Stimulated activated CD8-positive, alpha-beta memory T cell treated with anti-CD3 and anti-CD28 coated beads, Interleukin-7, amount 100 ng/mL, for 48 hours (primary cell): ENCODE measurements around the gene TBXT.

Source experiments
- DNase-seq, 2 donors: peaks; one replicate each; pipeline ENCODE4 v3.0.0-alpha.2; 2020; ENCODE audit warnings: low read depth in 1 of 2; ENCODE audit errors: extremely low read depth in 1 of 2

The TBXT gene

DNA sequence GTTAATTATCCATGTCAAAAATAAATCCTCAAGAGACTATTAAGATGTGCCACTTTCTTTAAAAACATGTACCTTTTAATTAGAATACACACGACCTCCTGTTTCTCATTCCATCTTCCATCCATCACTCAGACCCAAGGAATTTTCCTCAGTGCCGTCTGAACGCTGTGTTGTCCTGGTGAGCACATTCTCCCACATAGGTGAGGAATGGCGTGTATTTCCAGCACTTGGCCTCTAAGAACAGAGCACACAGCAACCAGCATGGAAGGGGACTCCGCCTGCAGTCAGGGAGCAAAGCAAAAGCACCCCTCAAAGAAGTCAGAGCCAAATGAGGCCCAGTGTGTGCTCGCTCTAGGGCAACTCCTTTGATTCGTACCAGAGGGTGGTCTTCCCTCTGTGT lies 45.9 kb downstream of the TBXT start:
- no peak for DNase-seq

DNA sequence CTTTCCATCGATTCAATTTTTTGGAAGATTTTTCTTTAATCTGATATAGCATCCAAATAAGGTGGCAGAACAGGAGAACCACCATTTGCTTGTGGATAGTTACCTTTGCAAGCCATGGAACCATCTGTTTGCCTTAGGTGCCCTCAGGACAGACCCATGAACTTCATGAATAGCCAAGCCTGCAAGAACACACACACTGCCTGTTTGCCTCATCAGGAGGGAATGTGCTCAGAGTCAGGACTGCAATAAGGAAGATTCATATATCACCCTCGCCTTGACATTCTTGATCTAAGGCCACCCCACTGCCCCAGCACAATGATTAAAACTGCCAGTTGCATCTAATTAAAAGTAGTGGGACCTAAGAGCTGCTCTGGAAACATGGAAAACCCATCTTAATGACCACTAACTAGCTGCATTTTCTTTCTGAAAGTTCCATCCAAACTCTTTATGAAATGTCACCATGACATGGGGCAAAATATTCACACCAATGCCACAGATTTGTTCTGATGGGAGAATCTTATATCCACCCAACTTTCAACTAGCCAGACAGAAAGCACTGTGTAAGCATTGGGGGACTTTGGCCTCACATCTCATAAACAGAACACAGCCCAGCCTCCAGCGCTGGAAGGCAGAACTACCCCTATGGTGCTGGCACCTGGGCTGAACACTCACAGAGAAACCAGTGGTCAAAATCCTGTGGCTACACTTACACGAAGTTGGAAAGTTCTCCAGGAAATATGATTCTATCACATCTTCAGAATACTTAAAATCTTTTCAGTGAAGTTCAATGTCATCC lies 48.3 kb downstream of the TBXT start:
- no peak for DNase-seq

DNA sequence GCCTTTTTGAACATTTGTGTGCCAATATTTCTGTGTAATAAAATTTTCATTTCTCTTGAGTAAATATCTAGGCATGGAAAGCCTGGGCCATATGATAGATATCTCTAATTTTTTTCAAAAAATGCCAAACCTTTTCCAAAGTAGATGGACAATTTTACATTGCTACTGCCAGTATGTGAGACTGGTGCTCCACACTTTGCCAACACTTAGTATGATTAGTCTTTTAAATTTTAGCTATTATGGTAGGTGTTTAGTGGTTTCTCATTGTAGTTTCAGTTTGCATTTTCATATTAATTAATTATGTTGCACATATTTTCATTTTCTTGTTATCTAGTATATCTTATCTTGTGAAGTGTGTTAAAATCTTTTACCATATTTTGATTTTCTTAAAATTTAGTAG lies 52.0 kb downstream of the TBXT start:
- DNase-seq = no peak

DNA sequence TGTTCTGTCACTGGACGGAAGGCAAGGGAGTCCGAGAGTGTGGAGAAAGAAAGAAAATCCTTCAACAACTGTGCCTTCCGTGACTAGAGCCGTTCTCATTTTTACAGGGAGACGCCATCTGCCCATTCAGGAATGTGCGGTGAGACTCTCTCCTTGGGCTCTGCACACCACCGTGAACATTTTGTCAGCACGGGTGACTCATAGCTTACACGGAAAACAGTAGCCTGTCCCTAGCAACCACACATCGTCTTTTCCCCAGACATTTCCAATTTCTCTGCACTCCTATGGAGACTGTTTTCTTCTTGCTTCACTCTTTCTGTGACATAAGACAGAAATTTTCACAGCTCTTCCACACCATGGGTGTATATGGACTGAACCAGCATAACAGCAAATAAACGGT lies 55.1 kb downstream of the TBXT start:
- no peak for DNase-seq

DNA sequence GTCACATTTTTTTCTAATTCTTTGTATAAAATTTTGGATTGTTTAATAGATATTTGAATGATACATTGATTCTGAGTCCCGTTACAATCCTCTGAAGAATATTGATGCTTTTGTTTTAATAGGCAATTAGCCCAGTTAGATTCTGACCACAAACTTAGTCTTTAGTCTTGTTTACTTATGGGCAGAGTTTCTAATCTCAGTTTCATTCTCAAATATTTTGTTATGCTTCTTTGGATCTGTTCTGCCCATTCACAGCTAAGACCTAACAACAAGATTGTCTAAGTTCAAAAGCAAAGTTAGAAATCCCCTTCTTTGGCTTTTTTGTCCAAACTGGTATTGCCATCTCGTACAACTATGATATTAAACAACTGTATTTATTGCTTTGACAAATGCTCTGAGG lies 58.0 kb downstream of the TBXT start:
- DNase-seq = no peak
